ENCODE results near the gene TMPRSS15.
A peak's percentile ranks its signal among the peaks of the same experiment; 100 is the strongest.

TMPRSS15 gene

GRCh38 chr21:18443701-18444100, 40.1 kb upstream of the TMPRSS15 start:
- no peaks in the 10 kb centered on the region for H3K79me2 ChIP-seq (ENCODE audit: insufficient read depth, low read length)
- H3K9ac ChIP-seq (ENCODE audit: low read length): peak overlapping the region; percentile 26; the same call in 1 of the 2 replicates
- H3F3A ChIP-seq (ENCODE audit: insufficient read depth, low read length): no peaks in the 10 kb centered on the region
- H3K4me2 ChIP-seq (ENCODE audit: low read length): peak overlapping the region; percentile 62
- no peaks in the 10 kb centered on the region for H3K27me3 ChIP-seq (ENCODE audit: insufficient read depth, low read length)
- peaks cover 17% of the 10 kb centered on the region for H3K4me1 ChIP-seq (ENCODE audit: insufficient read depth, low read length, severe bottlenecking)
- peaks cover 5% of the 10 kb centered on the region; the same call in 1 of the 2 replicates for H3K9me3 ChIP-seq (ENCODE audit: low read length)
- TF ChIP-seq, protein P1, sequence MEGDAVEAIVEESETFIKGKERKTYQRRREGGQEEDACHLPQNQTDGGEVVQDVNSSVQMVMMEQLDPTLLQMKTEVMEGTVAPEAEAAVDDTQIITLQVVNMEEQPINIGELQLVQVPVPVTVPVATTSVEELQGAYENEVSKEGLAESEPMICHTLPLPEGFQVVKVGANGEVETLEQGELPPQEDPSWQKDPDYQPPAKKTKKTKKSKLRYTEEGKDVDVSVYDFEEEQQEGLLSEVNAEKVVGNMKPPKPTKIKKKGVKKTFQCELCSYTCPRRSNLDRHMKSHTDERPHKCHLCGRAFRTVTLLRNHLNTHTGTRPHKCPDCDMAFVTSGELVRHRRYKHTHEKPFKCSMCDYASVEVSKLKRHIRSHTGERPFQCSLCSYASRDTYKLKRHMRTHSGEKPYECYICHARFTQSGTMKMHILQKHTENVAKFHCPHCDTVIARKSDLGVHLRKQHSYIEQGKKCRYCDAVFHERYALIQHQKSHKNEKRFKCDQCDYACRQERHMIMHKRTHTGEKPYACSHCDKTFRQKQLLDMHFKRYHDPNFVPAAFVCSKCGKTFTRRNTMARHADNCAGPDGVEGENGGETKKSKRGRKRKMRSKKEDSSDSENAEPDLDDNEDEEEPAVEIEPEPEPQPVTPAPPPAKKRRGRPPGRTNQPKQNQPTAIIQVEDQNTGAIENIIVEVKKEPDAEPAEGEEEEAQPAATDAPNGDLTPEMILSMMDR (IDR thresholded peaks at IDR 0.05; ENCODE audit: low read length): no peak
- TF ChIP-seq EZH2 (IDR thresholded peaks at IDR 0.05; ENCODE audit: borderline replicate concordance, low read length): no peak
- H3K27ac ChIP-seq (ENCODE audit: low read depth, low read length, poor library complexity, severe bottlenecking): peak overlapping the region; percentile 86
- no peak overlapping the region for H2AFZ ChIP-seq (ENCODE audit: low read length)
- H3K9me2 ChIP-seq (ENCODE audit: low read depth, low read length): no peaks in the 10 kb centered on the region
- H3K36me3 ChIP-seq (ENCODE audit: insufficient read depth, low read length): no peaks in the 10 kb centered on the region
- H4K20me1 ChIP-seq (ENCODE audit: insufficient read depth, low read length): no peaks in the 10 kb centered on the region
- peak overlapping the region; percentile 33 for H3K4me3 ChIP-seq (ENCODE audit: low read depth, low read length, poor library complexity, severe bottlenecking)

GRCh38 chr21:18443085-18443484, 39.5 kb upstream of the TMPRSS15 start:
- Histone ChIP-seq H3K4me1 (ENCODE audit: insufficient read depth, low read length, severe bottlenecking) (peaks cover 17% of the 10 kb centered on the region), H4K20me1 (ENCODE audit: insufficient read depth, low read length) (no peaks in the 10 kb centered on the region), H3K9me3 (ENCODE audit: low read length) (peaks cover 5% of the 10 kb centered on the region; the same call in 1 of the 2 replicates), H3K4me3 (ENCODE audit: low read depth, low read length, poor library complexity, severe bottlenecking) (peak overlapping the region; percentile 33), H2AFZ (ENCODE audit: low read length) (no peak overlapping the region), H3K9me2 (ENCODE audit: low read depth, low read length) (no peaks in the 10 kb centered on the region), H3K27ac (ENCODE audit: low read depth, low read length, poor library complexity, severe bottlenecking) (peak overlapping the region; percentile 86), H3F3A (ENCODE audit: insufficient read depth, low read length) (no peaks in the 10 kb centered on the region), H3K79me2 (ENCODE audit: insufficient read depth, low read length) (no peaks in the 10 kb centered on the region), H3K27me3 (ENCODE audit: insufficient read depth, low read length) (no peaks in the 10 kb centered on the region), H3K4me2 (ENCODE audit: low read length) (peak overlapping the region; percentile 62), H3K9ac (ENCODE audit: low read length) (peak overlapping the region; percentile 26; the same call in 1 of the 2 replicates), H3K36me3 (ENCODE audit: insufficient read depth, low read length) (no peaks in the 10 kb centered on the region)
- TF ChIP-seq, protein P1 (IDR thresholded peaks at IDR 0.05; ENCODE audit: low read length): no peak
- TF ChIP-seq EZH2 (IDR thresholded peaks at IDR 0.05; ENCODE audit: borderline replicate concordance, low read length): no peak

DNA sequence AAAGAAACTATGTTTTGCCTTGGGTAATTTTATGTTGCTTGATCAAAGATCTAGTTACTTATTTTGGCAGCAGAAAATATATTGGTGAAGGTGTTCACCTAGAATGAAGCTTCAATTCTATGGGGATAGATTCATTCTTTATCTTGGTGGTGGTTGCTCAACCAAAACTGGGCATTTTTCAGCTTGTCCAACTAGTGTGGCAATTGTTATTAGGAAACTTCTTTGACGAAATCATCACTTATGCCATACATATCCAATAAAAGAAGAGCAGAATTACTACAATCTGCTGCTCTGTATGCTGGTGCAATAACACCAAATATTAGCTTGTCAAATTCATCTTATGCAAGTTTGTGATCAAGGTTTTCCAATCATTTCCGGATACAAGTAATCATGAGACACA, 26.8 kb upstream of the TMPRSS15 start:
- Histone ChIP-seq H3K79me2 (ENCODE audit: insufficient read depth, low read length) (no peaks in the 10 kb centered on the region), H3K4me1 (ENCODE audit: insufficient read depth, low read length, severe bottlenecking) (peaks cover 19% of the 10 kb centered on the region), H4K20me1 (ENCODE audit: insufficient read depth, low read length) (no peaks in the 10 kb centered on the region), H3K9ac (ENCODE audit: low read length) (no peak overlapping the region), H3K27me3 (ENCODE audit: insufficient read depth, low read length) (no peaks in the 10 kb centered on the region), H3F3A (ENCODE audit: insufficient read depth, low read length) (no peaks in the 10 kb centered on the region), H3K9me3 (ENCODE audit: low read length) (no peaks in the 10 kb centered on the region), H3K4me3 (ENCODE audit: low read depth, low read length, poor library complexity, severe bottlenecking) (no peak overlapping the region), H3K27ac (ENCODE audit: low read depth, low read length, poor library complexity, severe bottlenecking) (no peak overlapping the region), H3K36me3 (ENCODE audit: insufficient read depth, low read length) (no peaks in the 10 kb centered on the region), H3K4me2 (ENCODE audit: low read length) (no peak overlapping the region), H2AFZ (ENCODE audit: low read length) (no peak overlapping the region), H3K9me2 (ENCODE audit: low read depth, low read length) (no peaks in the 10 kb centered on the region)
- TF ChIP-seq, protein P1 (IDR thresholded peaks at IDR 0.05; ENCODE audit: low read length): no peak
- no peak for TF ChIP-seq EZH2 (IDR thresholded peaks at IDR 0.05; ENCODE audit: borderline replicate concordance, low read length)

Measured in OCI-LY1 (cell line).